Ishikawa (cell line): ENCODE results near the gene KCNK2.

Source experiments
- EGR1 ChIP-seq: IDR thresholded peaks from 2 replicates; pipeline ENCODE4 v1.6.1; 2012
- RAD21 ChIP-seq: IDR thresholded peaks from 2 replicates; pipeline ENCODE4 v1.6.1; 2012; ENCODE audit warnings: low read depth
- ZBTB7A ChIP-seq: IDR thresholded peaks from 2 replicates; pipeline ENCODE4 v1.6.1; 2012; ENCODE audit warnings: low read depth

GRCh38 chr1:215101511-215101910 is 19.0 kb downstream of the KCNK2 start:
- no peak for TF ChIP-seq ZBTB7A
- TF ChIP-seq EGR1: no peak
- no peak for TF ChIP-seq RAD21
